CD8-positive, alpha-beta memory T cell (primary cell): Measurements from ENCODE around the gene SCTR. TPM values are rescaled to one million over a fixed set of nuclear protein-coding genes. Genes with fewer than 3 reads are reported as not detected.

Source experiments
- CTCF ChIA-PET: fragments of 350-600 bp; sonication (Branson Sonifier 250); formaldehyde crosslinking; loops from one replicate; lab custom pipeline; 2021; ENCODE audit warnings: antibody characterized with exemption; lab: Charles Lee
- POLR2A ChIA-PET: fragments of 350-600 bp; sonication (Branson Sonifier 250); formaldehyde crosslinking; loops from one replicate; lab custom pipeline; 2021; ENCODE audit warnings: antibody characterized with exemption; lab: Charles Lee
- DNase-seq, 5 donors: peaks; one replicate each; pipeline versions ENCODE4 v3.0.0 to v3.0.0-alpha.2; 2020 to 2022; ENCODE audit warnings: mixed read lengths in 1 of 5
- H3K27ac ChIP-seq: one replicate; pipeline ENCODE4 v1.7.0; 2013; ENCODE audit warnings: low read depth, mild to moderate bottlenecking, low read length, moderate library complexity
- H3K27me3 ChIP-seq: 2 replicates; pipeline ENCODE4 v1.7.0; 2013; ENCODE audit warnings: low read length, mild to moderate bottlenecking; ENCODE audit not compliant: insufficient read depth, poor library complexity, severe bottlenecking
- H3K36me3 ChIP-seq: 2 replicates; pipeline ENCODE4 v1.7.0; 2013; ENCODE audit warnings: mild to moderate bottlenecking, low read length, moderate library complexity; ENCODE audit not compliant: insufficient read depth
- H3K4me1 ChIP-seq: 2 replicates; pipeline ENCODE4 v1.7.0; 2013; ENCODE audit warnings: mild to moderate bottlenecking, low read length, moderate library complexity; ENCODE audit not compliant: insufficient read depth
- H3K4me3 ChIP-seq: 2 replicates; pipeline ENCODE4 v1.7.0; 2013; ENCODE audit warnings: mild to moderate bottlenecking, low read length
- H3K9me3 ChIP-seq: 2 replicates; pipeline ENCODE4 v1.7.0; 2013; ENCODE audit warnings: mild to moderate bottlenecking, low read length
- H3K27ac Mint-ChIP-seq, 8 donors: one replicate each; pipeline ENCODE4 v1.8.0; 2020 to 2021; ENCODE audit warnings: mixed read lengths in 8 of 8, mild to moderate bottlenecking in 6 of 8, inconsistent platforms in 3 of 8, moderate library complexity in 3 of 8
- H3K27me3 Mint-ChIP-seq, 2 donors: one replicate each; pipeline ENCODE4 v1.8.0; 2020 to 2021; ENCODE audit warnings: mixed read lengths in 2 of 2, mild to moderate bottlenecking in 1 of 2, moderate library complexity in 1 of 2
- H3K36me3 Mint-ChIP-seq, 3 donors: one replicate each; pipeline ENCODE4 v1.8.0; 2020 to 2021; ENCODE audit warnings: mixed read lengths in 3 of 3, inconsistent platforms in 1 of 3, mild to moderate bottlenecking in 1 of 3
- H3K4me1 Mint-ChIP-seq, 3 donors: one replicate each; pipeline ENCODE4 v1.8.0; 2020 to 2021; ENCODE audit warnings: mixed read lengths in 3 of 3, inconsistent platforms in 1 of 3, mild to moderate bottlenecking in 1 of 3
- H3K4me3 Mint-ChIP-seq, 7 donors: one replicate each; pipeline ENCODE4 v1.8.0; 2020 to 2021; ENCODE audit warnings: mixed read lengths in 7 of 7, mild to moderate bottlenecking in 6 of 7, moderate library complexity in 4 of 7, inconsistent platforms in 2 of 7
- H3K9me3 Mint-ChIP-seq, 5 donors: one replicate each; pipeline ENCODE4 v1.8.0; 2020 to 2022; ENCODE audit warnings: mixed read lengths in 5 of 5, mild to moderate bottlenecking in 3 of 5, moderate library complexity in 2 of 5, inconsistent platforms in 1 of 5
- polyA plus RNA-seq: library from polyadenylated mRNA; unstranded; fragments of 300-500 nt; fragmentation: Illumina TruSeq; gene quantifications from one replicate; pipeline ENCODE4 v1.2.3, GENCODE V29; 2021
- total RNA-seq, 2 experiments: library from RNA; stranded (reverse); gene quantifications; one replicate each; pipeline ENCODE4 v1.2.3, GENCODE V29; 2021

The SCTR gene
- total and polyA plus RNA-seq, 3 experiments from 2014 or later: not detected

DNA sequence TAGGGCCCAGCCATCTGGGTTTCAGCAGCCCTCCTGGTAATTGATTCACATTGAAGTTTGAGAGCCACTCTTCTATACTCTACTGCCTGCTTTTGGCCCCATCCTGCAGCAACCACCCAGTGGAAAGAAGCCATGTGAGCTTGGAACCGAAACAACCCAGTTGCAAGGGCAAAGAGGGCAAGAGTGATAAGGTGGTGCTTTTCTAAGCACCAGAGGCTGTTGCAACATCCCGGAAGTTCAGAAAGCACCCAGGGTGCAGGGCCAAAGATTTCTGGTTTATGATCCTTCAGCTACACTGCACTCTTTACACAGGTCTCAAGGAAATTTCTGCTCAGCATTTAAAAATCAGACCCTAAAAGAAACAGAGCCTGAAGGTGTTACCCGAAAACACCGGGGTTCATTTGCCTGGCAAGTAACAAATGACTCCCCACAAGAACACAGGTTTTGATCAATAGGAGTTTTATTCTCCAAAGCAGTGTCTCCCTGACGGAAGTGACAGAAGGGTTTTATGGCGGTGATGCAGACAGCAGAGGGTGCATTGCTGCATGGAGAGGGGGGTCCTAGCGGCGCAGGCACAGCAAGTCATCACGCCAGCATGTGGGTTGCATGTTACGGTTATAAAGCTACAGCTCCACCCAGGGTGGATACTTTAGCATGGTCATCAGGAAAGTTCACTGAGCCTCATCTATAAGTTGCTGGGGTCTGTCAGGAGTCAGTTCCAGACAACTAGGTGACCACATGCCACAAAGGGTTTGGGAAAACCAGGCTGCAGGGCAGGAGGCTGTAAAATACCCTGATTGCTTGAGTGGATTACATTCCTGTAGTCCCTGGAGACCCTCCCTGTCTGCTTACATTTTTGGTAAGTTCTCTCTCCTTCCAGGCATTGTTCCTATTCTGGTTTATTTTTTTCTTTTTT is 121.4 kb downstream of the SCTR start:
- Histone ChIP-seq H3K27ac (no peak overlapping the region), H3K4me3 (no peak overlapping the region), H3K36me3 (no peaks in the 10 kb centered on the region), H3K27me3 (no peaks in the 10 kb centered on the region), H3K9me3 (no peaks in the 10 kb centered on the region), H3K4me1 (no peaks in the 10 kb centered on the region)
- no peaks in the 10 kb centered on the region for H3K4me1 Mint-ChIP-seq
- H3K27ac Mint-ChIP-seq: no peak overlapping the region
- POLR2A ChIA-PET: no interaction called here
- peaks cover 0 to 1% (median 0%) of the 10 kb centered on the region in 3 donors for H3K36me3 Mint-ChIP-seq
- H3K9me3 Mint-ChIP-seq: no peaks in the 10 kb centered on the region
- peaks cover 9 to 13% of the 10 kb centered on the region in 2 donors for H3K27me3 Mint-ChIP-seq
- no peak overlapping the region for H3K4me3 Mint-ChIP-seq
- DNase-seq: no peak
- CTCF ChIA-PET: no interaction called here

- CTCF ChIA-PET: no interaction called here
- no peaks in the 10 kb centered on the region for H3K36me3 ChIP-seq
- DNase-seq: no peak
- H3K4me3 Mint-ChIP-seq: no peak overlapping the region
- H3K27ac Mint-ChIP-seq: no peak overlapping the region
- no peak overlapping the region for H3K4me3 ChIP-seq
- H3K27ac ChIP-seq: no peak overlapping the region
- no peaks in the 10 kb centered on the region for H3K9me3 ChIP-seq
- POLR2A ChIA-PET: no interaction called here
- H3K27me3 ChIP-seq: no peaks in the 10 kb centered on the region
- H3K4me1 Mint-ChIP-seq: no peaks in the 10 kb centered on the region
- H3K9me3 Mint-ChIP-seq: no peaks in the 10 kb centered on the region
- peaks cover 8 to 9% of the 10 kb centered on the region in 2 donors for H3K27me3 Mint-ChIP-seq
- H3K36me3 Mint-ChIP-seq: peaks cover 0 to 1% (median 0%) of the 10 kb centered on the region in 3 donors
- H3K4me1 ChIP-seq: no peaks in the 10 kb centered on the region
Observed at GRCh38 chr2:119402106-119402505, 122.2 kb downstream of the SCTR start.

- Histone ChIP-seq H3K4me3 (no peak overlapping the region), H3K27me3 (no peaks in the 10 kb centered on the region), H3K9me3 (no peaks in the 10 kb centered on the region), H3K36me3 (no peaks in the 10 kb centered on the region), H3K27ac (no peak overlapping the region), H3K4me1 (no peaks in the 10 kb centered on the region)
- Mint-ChIP-seq H3K27ac (no peak overlapping the region), H3K36me3 (no peaks in the 10 kb centered on the region), H3K4me3 (no peak overlapping the region), H3K4me1 (no peaks in the 10 kb centered on the region), H3K9me3 (no peaks in the 10 kb centered on the region), H3K27me3 (peaks cover 5 to 6% of the 10 kb centered on the region in 2 donors)
- POLR2A ChIA-PET: no interaction called here
- DNase-seq: no peak
- CTCF ChIA-PET: no interaction called here
Observed at GRCh38 chr2:119397196-119397595, 127.1 kb downstream of the SCTR start.

GRCh38 chr2:119393971-119394748 is 130.1 kb downstream of the SCTR start:
- H3K4me1 ChIP-seq: no peaks in the 10 kb centered on the region
- CTCF ChIA-PET: no interaction called here

More at GRCh38 chr2:119393971-119394748, 130.1 kb downstream of the SCTR start:
- no peaks in the 10 kb centered on the region for H3K36me3 ChIP-seq
- H3K4me3 ChIP-seq: no peak overlapping the region
- H3K27me3 ChIP-seq: no peaks in the 10 kb centered on the region
- Mint-ChIP-seq H3K4me1 (no peaks in the 10 kb centered on the region), H3K9me3 (no peaks in the 10 kb centered on the region), H3K4me3 (no peak overlapping the region), H3K36me3 (no peaks in the 10 kb centered on the region), H3K27me3 (peaks cover 3 to 4% of the 10 kb centered on the region in 2 donors), H3K27ac (no peak overlapping the region)
- POLR2A ChIA-PET: no interaction called here
- H3K27ac ChIP-seq: no peak overlapping the region
- no peak for DNase-seq
- H3K9me3 ChIP-seq: no peaks in the 10 kb centered on the region

Other genes with a start within 250 kb of the SCTR start
- gene C2orf76, start 157.6 kb downstream of the SCTR start, total RNA-seq: 10 to 100 TPM; 19.6 to 24.7 TPM
- 16.5 TPM for gene C2orf76, start 157.6 kb downstream of the SCTR start, polyA plus RNA-seq
- gene DBI, start 157.5 kb downstream of the SCTR start, total RNA-seq: 100 to 1,000 TPM; 166 to 186 TPM
- gene DBI, start 157.5 kb downstream of the SCTR start, polyA plus RNA-seq: 372 TPM
- gene TMEM37, start 92.6 kb downstream of the SCTR start, total RNA-seq: not detected
- not detected for gene TMEM37, start 92.6 kb downstream of the SCTR start, polyA plus RNA-seq
- not detected for gene CFAP221, start 20.0 kb upstream of the SCTR start, total RNA-seq
- gene CFAP221, start 20.0 kb upstream of the SCTR start, polyA plus RNA-seq: not detected
- 10 to 100 TPM; 16.1 to 17.1 TPM for gene TMEM177, start 154.7 kb upstream of the SCTR start, total RNA-seq
- 9.8 TPM for gene TMEM177, start 154.7 kb upstream of the SCTR start, polyA plus RNA-seq
- gene PTPN4, start 235.4 kb upstream of the SCTR start, total RNA-seq: 10 to 100 TPM; 29.0 to 34.2 TPM
- gene PTPN4, start 235.4 kb upstream of the SCTR start, polyA plus RNA-seq: 161 TPM